ENCODE results near the gene GARIN3.
A peak's percentile ranks its signal among the peaks of the same experiment; 100 is the strongest.
"Not testable (repeated sequence)": the region's sequence is repeated elsewhere in the genome, so short reads cannot be mapped to it uniquely, and the experiment has no call there.

The GARIN3 gene

DNA sequence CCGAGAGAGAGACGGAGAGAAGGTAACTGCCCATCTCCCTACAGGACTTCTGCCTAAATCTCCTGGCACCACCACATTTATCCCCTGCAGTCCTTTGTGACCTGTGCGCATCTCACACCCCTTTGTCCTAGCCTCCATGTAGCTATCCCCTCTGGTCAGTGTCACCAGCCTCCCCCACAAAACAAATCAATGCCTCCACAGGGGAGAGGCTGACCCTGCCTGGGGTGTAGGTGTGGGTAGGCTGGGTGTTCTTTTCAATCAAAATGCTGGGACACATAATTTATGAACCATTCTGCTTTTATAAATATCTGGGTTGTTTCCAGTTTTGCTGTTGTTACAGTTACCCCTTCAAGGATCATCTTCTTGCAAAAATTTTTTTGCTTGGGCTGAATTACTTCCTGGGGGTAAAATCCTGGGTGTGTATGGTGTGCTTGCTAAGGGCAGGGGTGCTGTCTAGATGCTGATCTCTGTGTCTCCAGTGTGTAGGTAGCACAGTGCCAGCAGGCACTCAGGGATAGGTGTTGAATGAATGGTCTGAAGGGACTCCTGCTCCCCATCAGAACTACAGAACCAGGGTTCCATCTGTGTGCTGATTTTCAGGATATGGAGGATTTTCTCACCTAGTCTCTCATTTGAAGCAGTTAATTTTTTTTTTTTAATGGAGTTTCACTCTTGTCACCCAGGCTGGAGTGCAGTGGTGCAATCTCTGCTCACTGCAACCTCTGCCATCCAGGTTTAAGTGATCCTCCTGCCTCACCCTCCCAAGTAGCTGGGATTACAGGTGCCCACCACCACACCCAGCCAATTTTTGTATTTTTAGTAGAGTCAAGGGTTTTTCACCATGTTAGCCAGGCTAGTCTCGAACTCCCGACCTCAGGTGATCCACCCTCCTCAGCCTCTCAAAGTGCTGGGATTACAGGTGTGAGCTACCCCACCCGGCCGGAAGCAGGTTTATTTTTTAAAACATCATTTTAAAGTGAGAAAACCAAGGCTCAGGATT, at the start of gene GARIN3:
GARIN3 (minus strand) TSS at position 51 of the 1,000 bp plus-strand sequence. CDS start 96 bp downstream, outside the sequence.
- H3K4me3 ChIP-seq (ENCODE audit: low read depth in 1 of 5, low read length in 5 of 5), result no peak within 1 kb of the TSS
- no peak within 1 kb of the TSS for H3K9ac ChIP-seq (ENCODE audit: low read length in 5 of 5)
- H3K27ac ChIP-seq (ENCODE audit: low read depth, low read length), result no peak within 1 kb of the TSS
- no peaks in the 10 kb centered on the region for H3K36me3 ChIP-seq (ENCODE audit: control insufficient read depth in 5 of 5, insufficient read depth in 5 of 5, low read length in 5 of 5)
- no peaks in the 10 kb centered on the region for H3K9me3 ChIP-seq (ENCODE audit: control insufficient read depth in 5 of 5, low read length in 5 of 5)
- H3K27me3 ChIP-seq (ENCODE audit: control insufficient read depth in 5 of 5, insufficient read depth in 4 of 5, low read length in 5 of 5), result peaks cover 0 to 7% (median 0%) of the 10 kb centered on the region in 5 donors
- H3K4me1 ChIP-seq (ENCODE audit: control insufficient read depth in 5 of 5, insufficient read depth in 5 of 5, low read length in 5 of 5), result no peaks in the 10 kb centered on the region

DNA sequence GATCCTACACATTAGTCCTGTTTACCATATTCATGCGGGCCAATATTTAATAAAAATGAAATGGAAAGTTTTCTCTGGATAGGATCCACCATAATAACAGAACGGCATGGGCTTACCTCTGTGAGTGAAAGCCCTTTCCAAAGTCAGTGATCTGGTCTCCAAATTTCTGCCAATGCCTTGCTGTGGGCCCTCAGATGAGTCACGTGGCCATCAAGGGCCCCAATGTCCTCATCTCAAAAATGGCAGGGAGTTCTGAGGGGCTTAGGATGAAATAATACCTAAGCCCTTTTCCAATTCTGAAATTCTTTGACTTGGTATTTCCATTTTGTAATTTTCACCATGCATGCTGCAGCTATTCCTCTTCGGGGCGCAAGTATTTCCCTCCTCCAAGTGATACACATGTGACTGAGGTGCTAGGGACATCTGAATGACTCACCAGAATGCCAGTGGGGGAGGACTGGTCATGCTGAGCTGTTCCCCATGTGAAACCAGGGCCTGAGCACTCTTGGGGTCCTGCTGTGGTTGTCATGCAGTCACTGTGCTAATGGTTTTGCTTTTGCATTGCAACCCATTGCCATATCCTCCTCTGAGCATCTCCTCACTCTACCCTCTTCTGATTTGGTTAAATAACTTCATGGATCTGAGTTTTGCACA, 49.6 kb upstream of the GARIN3 start:
- Histone ChIP-seq H3K27ac (ENCODE audit: low read depth, low read length) (no peak overlapping the region), H3K4me1 (ENCODE audit: control insufficient read depth in 5 of 5, insufficient read depth in 5 of 5, low read length in 5 of 5) (peaks cover 5 to 20% (median 12%) of the 10 kb centered on the region in 5 donors), H3K9ac (ENCODE audit: low read length in 5 of 5) (no peak overlapping the region), H3K36me3 (ENCODE audit: control insufficient read depth in 5 of 5, insufficient read depth in 5 of 5, low read length in 5 of 5) (no peaks in the 10 kb centered on the region), H3K9me3 (ENCODE audit: control insufficient read depth in 5 of 5, low read length in 5 of 5) (no peaks in the 10 kb centered on the region), H3K27me3 (ENCODE audit: control insufficient read depth in 5 of 5, insufficient read depth in 4 of 5, low read length in 5 of 5) (no peaks in the 10 kb centered on the region), H3K4me3 (ENCODE audit: low read depth in 1 of 5, low read length in 5 of 5) (no peak overlapping the region)

DNA sequence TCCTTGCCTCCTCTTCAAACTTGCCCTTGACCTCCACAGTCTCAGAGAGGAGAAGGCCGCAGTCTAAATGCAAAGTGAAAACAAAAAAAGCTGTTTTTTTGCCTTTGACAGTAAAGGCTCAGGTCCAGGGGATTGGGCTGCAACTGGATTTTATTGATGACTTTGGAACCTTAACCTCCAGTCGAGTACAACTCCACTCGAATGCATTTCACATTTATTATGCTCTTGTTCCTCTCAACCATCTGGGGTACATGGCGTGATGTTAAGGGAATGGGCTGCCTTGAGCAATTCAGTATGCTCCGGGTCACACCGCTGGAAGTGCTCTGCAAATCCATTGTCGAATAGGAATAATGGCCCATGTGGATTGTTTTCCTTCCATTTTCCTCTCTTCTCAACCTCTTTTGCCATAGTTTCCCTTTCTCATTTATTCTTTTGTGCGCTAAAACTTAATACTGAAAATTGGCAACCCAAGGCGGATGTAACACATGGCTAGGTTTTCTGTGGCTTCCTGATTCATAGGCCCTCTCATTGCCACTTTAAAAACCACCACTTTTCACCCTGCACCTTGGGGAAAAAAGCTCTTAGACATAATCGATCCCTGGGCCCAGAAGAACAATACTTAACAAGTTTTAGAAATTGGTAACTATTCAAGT, 48.9 kb upstream of the GARIN3 start:
- H3K4me3 ChIP-seq (ENCODE audit: low read depth in 1 of 5, low read length in 5 of 5), result no peak overlapping the region
- no peak overlapping the region for H3K27ac ChIP-seq (ENCODE audit: low read depth, low read length)
- H3K9ac ChIP-seq (ENCODE audit: low read length in 5 of 5), result no peak overlapping the region
- H3K36me3 ChIP-seq (ENCODE audit: control insufficient read depth in 5 of 5, insufficient read depth in 5 of 5, low read length in 5 of 5), result no peaks in the 10 kb centered on the region
- peaks cover 5 to 19% (median 15%) of the 10 kb centered on the region in 5 donors for H3K4me1 ChIP-seq (ENCODE audit: control insufficient read depth in 5 of 5, insufficient read depth in 5 of 5, low read length in 5 of 5)
- H3K27me3 ChIP-seq (ENCODE audit: control insufficient read depth in 5 of 5, insufficient read depth in 4 of 5, low read length in 5 of 5), result no peaks in the 10 kb centered on the region
- no peaks in the 10 kb centered on the region for H3K9me3 ChIP-seq (ENCODE audit: control insufficient read depth in 5 of 5, low read length in 5 of 5)

DNA sequence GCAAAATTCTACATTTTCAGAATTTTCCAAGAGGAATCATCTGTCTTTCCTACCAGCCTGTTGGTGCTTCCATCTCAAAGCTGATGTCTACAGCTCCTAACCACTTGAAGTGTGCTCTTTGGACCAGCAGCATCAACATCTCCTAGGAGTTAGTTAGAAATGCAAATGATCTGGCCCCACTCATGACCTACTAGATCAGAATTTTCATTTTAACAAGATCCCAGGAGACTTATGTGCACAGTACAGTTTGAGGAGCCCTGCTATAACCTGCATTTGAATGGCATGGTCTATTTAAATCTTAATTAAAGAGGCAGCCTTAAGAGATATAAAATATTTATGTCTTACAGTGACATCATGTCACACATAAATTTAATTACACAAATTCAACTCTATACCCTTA, 48.4 kb upstream of the GARIN3 start:
- Histone ChIP-seq H3K9ac (ENCODE audit: low read length in 5 of 5) (no peak overlapping the region), H3K36me3 (ENCODE audit: control insufficient read depth in 5 of 5, insufficient read depth in 5 of 5, low read length in 5 of 5) (no peaks in the 10 kb centered on the region), H3K27me3 (ENCODE audit: control insufficient read depth in 5 of 5, insufficient read depth in 4 of 5, low read length in 5 of 5) (no peaks in the 10 kb centered on the region), H3K4me3 (ENCODE audit: low read depth in 1 of 5, low read length in 5 of 5) (no peak overlapping the region), H3K27ac (ENCODE audit: low read depth, low read length) (no peak overlapping the region), H3K9me3 (ENCODE audit: control insufficient read depth in 5 of 5, low read length in 5 of 5) (no peaks in the 10 kb centered on the region), H3K4me1 (ENCODE audit: control insufficient read depth in 5 of 5, insufficient read depth in 5 of 5, low read length in 5 of 5) (peaks cover 5 to 19% (median 16%) of the 10 kb centered on the region in 5 donors)

DNA sequence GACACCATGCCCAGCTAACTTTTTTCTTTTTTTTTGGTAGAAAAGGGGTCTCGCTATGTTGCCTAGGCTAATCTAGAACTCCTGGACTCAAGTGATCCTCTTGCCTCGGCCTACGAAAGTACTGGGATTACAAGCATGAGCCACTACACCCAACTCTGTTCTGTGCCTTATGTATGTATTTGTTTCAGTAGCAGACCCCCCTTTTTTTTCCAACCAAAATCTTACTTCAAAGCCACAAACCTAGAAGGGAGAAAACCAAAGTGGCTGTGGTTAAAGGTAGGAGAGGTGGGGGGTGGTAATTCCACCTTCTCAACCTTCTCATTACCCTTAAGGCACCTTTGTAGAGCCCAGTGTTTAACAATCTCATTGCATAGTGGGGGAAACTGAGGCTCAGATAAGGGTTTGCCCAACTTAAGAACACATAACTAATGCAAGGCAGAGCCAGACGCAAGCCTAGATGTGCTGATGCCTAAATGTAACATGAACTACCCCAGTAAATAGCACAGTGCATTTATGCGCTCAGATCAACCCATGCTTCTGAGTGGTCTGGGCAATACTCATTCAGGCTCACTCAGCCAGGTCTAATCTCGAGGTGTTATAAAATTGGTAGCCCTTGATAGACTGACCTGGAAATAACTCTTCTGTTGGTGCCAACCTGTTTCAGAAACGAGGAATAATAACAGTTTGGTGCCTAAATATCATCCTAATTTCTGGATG, 47.6 kb upstream of the GARIN3 start:
- Histone ChIP-seq H3K27ac (ENCODE audit: low read depth, low read length) (no peak overlapping the region), H3K9ac (ENCODE audit: low read length in 5 of 5) (no peak overlapping the region), H3K36me3 (ENCODE audit: control insufficient read depth in 5 of 5, insufficient read depth in 5 of 5, low read length in 5 of 5) (no peaks in the 10 kb centered on the region), H3K4me1 (ENCODE audit: control insufficient read depth in 5 of 5, insufficient read depth in 5 of 5, low read length in 5 of 5) (peaks cover 5 to 19% (median 15%) of the 10 kb centered on the region in 5 donors), H3K27me3 (ENCODE audit: control insufficient read depth in 5 of 5, insufficient read depth in 4 of 5, low read length in 5 of 5) (no peaks in the 10 kb centered on the region), H3K4me3 (ENCODE audit: low read depth in 1 of 5, low read length in 5 of 5) (no peak overlapping the region), H3K9me3 (ENCODE audit: control insufficient read depth in 5 of 5, low read length in 5 of 5) (no peaks in the 10 kb centered on the region)

DNA sequence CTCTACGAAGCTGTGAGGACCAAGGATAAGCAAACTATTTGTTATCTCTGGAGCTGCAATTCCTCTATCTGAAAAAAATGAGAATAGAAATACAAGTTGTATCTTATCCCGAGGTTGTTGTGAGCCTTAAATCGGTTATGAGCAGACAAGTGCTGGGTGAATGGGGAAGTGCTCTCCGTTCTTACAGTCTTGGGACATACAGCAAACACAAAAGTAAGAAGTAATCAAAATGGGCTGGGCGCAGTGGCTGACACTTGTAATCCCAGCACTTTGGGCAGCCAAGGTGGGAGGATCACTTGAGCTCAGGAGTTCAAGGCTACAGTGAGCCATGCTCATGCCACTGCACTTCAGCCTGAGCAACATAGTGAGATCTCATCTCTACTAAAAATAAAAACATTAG, 46.2 kb upstream of the GARIN3 start:
- Histone ChIP-seq H3K4me3 (ENCODE audit: low read depth in 1 of 5, low read length in 5 of 5) (no peak overlapping the region), H3K27me3 (ENCODE audit: control insufficient read depth in 5 of 5, insufficient read depth in 4 of 5, low read length in 5 of 5) (no peaks in the 10 kb centered on the region), H3K9me3 (ENCODE audit: control insufficient read depth in 5 of 5, low read length in 5 of 5) (no peaks in the 10 kb centered on the region), H3K27ac (ENCODE audit: low read depth, low read length) (no peak overlapping the region), H3K36me3 (ENCODE audit: control insufficient read depth in 5 of 5, insufficient read depth in 5 of 5, low read length in 5 of 5) (no peaks in the 10 kb centered on the region), H3K4me1 (ENCODE audit: control insufficient read depth in 5 of 5, insufficient read depth in 5 of 5, low read length in 5 of 5) (peaks cover 5 to 19% (median 15%) of the 10 kb centered on the region in 5 donors), H3K9ac (ENCODE audit: low read length in 5 of 5) (no peak overlapping the region)

DNA sequence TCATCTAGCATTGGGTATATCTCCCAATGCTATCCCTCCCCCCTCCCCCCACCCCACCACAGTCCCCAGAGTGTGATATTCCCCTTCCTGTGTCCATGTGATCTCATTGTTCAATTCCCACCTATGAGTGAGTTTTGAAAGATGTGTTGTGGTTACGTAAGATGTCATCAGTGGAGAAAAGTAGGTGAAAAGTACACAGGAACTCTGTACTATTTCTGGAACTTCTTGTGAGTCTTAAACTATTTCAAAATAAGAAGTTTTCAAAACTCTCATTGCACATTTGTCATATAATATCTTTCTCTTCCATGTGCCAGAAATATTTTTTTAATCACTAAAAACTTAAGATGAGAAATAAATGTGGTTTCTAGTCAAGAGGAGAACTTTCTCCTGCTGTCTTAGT, 44.6 kb upstream of the GARIN3 start:
- peak overlapping the region; percentile 87 for H3K27ac ChIP-seq (ENCODE audit: low read depth, low read length)
- H3K27me3 ChIP-seq (ENCODE audit: control insufficient read depth in 5 of 5, insufficient read depth in 4 of 5, low read length in 5 of 5); H3K9ac ChIP-seq (ENCODE audit: low read length in 5 of 5); H3K36me3 ChIP-seq (ENCODE audit: control insufficient read depth in 5 of 5, insufficient read depth in 5 of 5, low read length in 5 of 5); H3K9me3 ChIP-seq (ENCODE audit: control insufficient read depth in 5 of 5, low read length in 5 of 5): not testable (repeated sequence)
- H3K4me1 ChIP-seq (ENCODE audit: control insufficient read depth in 5 of 5, insufficient read depth in 5 of 5, low read length in 5 of 5), result peaks cover 5 to 19% (median 15%) of the 10 kb centered on the region in 5 donors
- peak overlapping the region in 2 of 5 donors; percentile 1 to 9 for H3K4me3 ChIP-seq (ENCODE audit: low read depth in 1 of 5, low read length in 5 of 5)

DNA sequence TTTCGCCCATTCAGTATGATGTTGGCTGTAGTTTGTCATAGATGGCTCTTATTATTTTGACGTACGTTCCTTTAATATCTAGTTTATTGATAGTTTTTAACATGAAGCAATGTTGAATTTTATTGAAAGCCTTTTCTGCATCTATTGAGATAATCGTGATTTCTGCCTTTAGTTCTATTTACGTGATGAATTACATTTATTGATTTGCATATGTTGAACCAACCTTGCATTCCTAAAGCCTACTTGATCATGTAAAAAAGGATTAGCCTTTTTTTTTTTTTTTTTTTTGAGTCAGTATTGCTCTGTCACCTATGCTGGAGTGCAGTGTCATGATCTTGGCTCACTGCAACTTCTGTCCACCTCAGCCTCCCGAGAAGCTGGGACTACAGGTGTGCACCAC, 39.6 kb upstream of the GARIN3 start:
- Histone ChIP-seq H3K9ac (ENCODE audit: low read length in 5 of 5) (no peak overlapping the region), H3K36me3 (ENCODE audit: control insufficient read depth in 5 of 5, insufficient read depth in 5 of 5, low read length in 5 of 5) (no peaks in the 10 kb centered on the region), H3K27ac (ENCODE audit: low read depth, low read length) (no peak overlapping the region), H3K4me1 (ENCODE audit: control insufficient read depth in 5 of 5, insufficient read depth in 5 of 5, low read length in 5 of 5) (peaks cover 0 to 9% (median 5%) of the 10 kb centered on the region in 5 donors), H3K4me3 (ENCODE audit: low read depth in 1 of 5, low read length in 5 of 5) (no peak overlapping the region), H3K27me3 (ENCODE audit: control insufficient read depth in 5 of 5, insufficient read depth in 4 of 5, low read length in 5 of 5) (no peaks in the 10 kb centered on the region), H3K9me3 (ENCODE audit: control insufficient read depth in 5 of 5, low read length in 5 of 5) (peaks cover 0 to 17% (median 0%) of the 10 kb centered on the region in 5 donors)

DNA sequence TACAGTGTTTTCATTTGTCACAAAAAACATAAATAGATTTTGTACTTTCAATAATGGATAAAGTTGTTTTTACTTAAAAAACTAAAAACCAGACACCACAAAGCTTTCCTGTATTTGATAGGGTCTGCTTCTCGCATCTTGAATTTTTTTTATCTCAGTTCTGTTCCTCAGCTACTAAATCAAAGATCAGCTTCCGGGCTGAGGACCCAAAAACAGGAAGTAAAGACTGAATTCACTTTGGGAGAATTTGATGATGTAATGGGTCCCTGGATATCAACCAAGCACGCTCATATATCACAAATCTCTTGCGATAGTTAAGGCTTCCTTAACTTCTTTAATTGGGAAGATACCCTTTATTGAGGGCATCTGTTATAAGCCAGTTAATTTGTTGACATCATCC, 38.7 kb upstream of the GARIN3 start:
- peaks cover 0 to 17% (median 0%) of the 10 kb centered on the region in 5 donors for H3K9me3 ChIP-seq (ENCODE audit: control insufficient read depth in 5 of 5, low read length in 5 of 5)
- H3K9ac ChIP-seq (ENCODE audit: low read length in 5 of 5), result no peak overlapping the region
- H3K4me3 ChIP-seq (ENCODE audit: low read depth in 1 of 5, low read length in 5 of 5), result no peak overlapping the region
- no peaks in the 10 kb centered on the region for H3K27me3 ChIP-seq (ENCODE audit: control insufficient read depth in 5 of 5, insufficient read depth in 4 of 5, low read length in 5 of 5)
- H3K27ac ChIP-seq (ENCODE audit: low read depth, low read length), result no peak overlapping the region
- H3K36me3 ChIP-seq (ENCODE audit: control insufficient read depth in 5 of 5, insufficient read depth in 5 of 5, low read length in 5 of 5), result no peaks in the 10 kb centered on the region
- H3K4me1 ChIP-seq (ENCODE audit: control insufficient read depth in 5 of 5, insufficient read depth in 5 of 5, low read length in 5 of 5), result peaks cover 0 to 4% (median 0%) of the 10 kb centered on the region in 5 donors

Data from subcutaneous abdominal adipose tissue (tissue), 5 donors.